ENCODE results near the gene LTO1. TPM values are rescaled to one million over a fixed set of nuclear protein-coding genes. Genes with fewer than 3 reads are reported as not detected.

The LTO1 gene
- total and polyA plus RNA-seq, 2 experiments from 2014 or later = 20.1 to 23.3 TPM

GRCh38 chr11:69663326-69663725 is 11.8 kb downstream of the LTO1 start (continued):
- TF ChIP-seq CTCF (conservative IDR thresholded peaks at IDR 0.05; ENCODE audit: low read depth in 2 of 2) = no peak
- TF ChIP-seq JUNB (IDR thresholded peaks at IDR 0.05; ENCODE audit: unreplicated experiment) = no peak
- no peak for TF ChIP-seq REST (IDR thresholded peaks at IDR 0.05; ENCODE audit: unreplicated experiment)
- no peak for TF ChIP-seq POLR2AphosphoS5 (IDR thresholded peaks at IDR 0.05; ENCODE audit: low read depth)
- no peak for TF ChIP-seq EZH2 (IDR thresholded peaks at IDR 0.05; ENCODE audit: low read depth, unreplicated experiment)
- TF ChIP-seq EZH2phosphoT487 (IDR thresholded peaks at IDR 0.05; ENCODE audit: unreplicated experiment) = no peak
- TF ChIP-seq CREB1 (CRISPR knock-in tag; IDR thresholded peaks at IDR 0.05; ENCODE audit: low read depth) = no peak

- H4K20me1 ChIP-seq (replicated peaks; ENCODE audit: insufficient read depth) = no peaks in the 10 kb centered on the region; the same call in 1 of the 2 replicates
- 0 out of 2 replicates have a peak, but pooled peaks cover 9% of the 10 kb centered on the region for H3F3A ChIP-seq (replicated peaks; ENCODE audit: low read depth)
- no peak overlapping the region for H3K4me3 ChIP-seq
- no peaks in the 10 kb centered on the region for H3K27me3 ChIP-seq (ENCODE audit: insufficient read depth)
- no peak overlapping the region for H2AFZ ChIP-seq
- H3K79me2 ChIP-seq (replicated peaks; ENCODE audit: insufficient read depth) = no peaks in the 10 kb centered on the region
- no peak overlapping the region for H3K27ac ChIP-seq (ENCODE audit: low read depth)
- Mint-ChIP-seq H3K4me3 (no peak overlapping the region), H3K36me3 (ENCODE audit: low read depth) (peaks cover 15% of the 10 kb centered on the region), H3K4me1 (peaks cover 17% of the 10 kb centered on the region), H3K27me3 (ENCODE audit: insufficient read depth, low read depth, poor library complexity) (peaks cover 12% of the 10 kb centered on the region), H3K27ac (no peak overlapping the region), H3K9me3 (no peaks in the 10 kb centered on the region)
- H3K4me2 ChIP-seq = no peak overlapping the region
- DNase-seq (ENCODE audit: low spot score) (no peak), ATAC-seq (no peak)
- H3K9me2 ChIP-seq (ENCODE audit: insufficient read depth) = no peaks in the 10 kb centered on the region
- peaks cover 12% of the 10 kb centered on the region for H3K4me1 ChIP-seq (ENCODE audit: insufficient read depth)
- H3K36me3 ChIP-seq (ENCODE audit: insufficient read depth) = no peaks in the 10 kb centered on the region
- TF ChIP-seq POLR2AphosphoS5 (IDR thresholded peaks at IDR 0.05; ENCODE audit: low read depth) (no peak), ZNF114 (CRISPR knock-in tag; IDR thresholded peaks at IDR 0.05) (no peak), ZNF331 (CRISPR knock-in tag; IDR thresholded peaks at IDR 0.05; ENCODE audit: low read depth) (no peak), CTCF (conservative IDR thresholded peaks at IDR 0.05; ENCODE audit: low read depth in 2 of 2) (no peak), NANOG (IDR thresholded peaks at IDR 0.05; ENCODE audit: borderline replicate concordance) (no peak), JUNB (IDR thresholded peaks at IDR 0.05; ENCODE audit: unreplicated experiment) (no peak), ZNF462 (CRISPR knock-in tag; IDR thresholded peaks at IDR 0.05) (no peak)
These were observed 12.3 kb downstream of the LTO1 start for GRCh38 chr11:69662806-69663205.

All from GM23338 (cell line).